Subcutaneous abdominal adipose tissue (tissue), 5 donors: Measurements from ENCODE around the gene IGF2.

ENCODE experiments used
- H3K27ac ChIP-seq: one replicate; pipeline ENCODE4 v1.7.0; 2013; ENCODE audit warnings: low read depth, mild to moderate bottlenecking, inconsistent platforms, low read length, moderate library complexity
- H3K27me3 ChIP-seq, 5 donors: one replicate each; pipeline ENCODE4 v1.7.0; 2013; ENCODE audit warnings: low read length in 5 of 5, inconsistent platforms in 1 of 5; ENCODE audit not compliant: control insufficient read depth in 5 of 5, insufficient read depth in 4 of 5
- H3K36me3 ChIP-seq, 5 donors: one replicate each; pipeline ENCODE4 v1.7.0; 2013; ENCODE audit warnings: low read length in 5 of 5; ENCODE audit not compliant: control insufficient read depth in 5 of 5, insufficient read depth in 5 of 5
- H3K4me1 ChIP-seq, 5 donors: one replicate each; pipeline ENCODE4 v1.7.0; 2013; ENCODE audit warnings: low read length in 5 of 5, mild to moderate bottlenecking in 3 of 5, moderate library complexity in 1 of 5; ENCODE audit not compliant: control insufficient read depth in 5 of 5, insufficient read depth in 5 of 5
- H3K4me3 ChIP-seq, 5 donors: one replicate each; pipeline ENCODE4 v1.7.0; 2013; ENCODE audit warnings: low read length in 5 of 5, low read depth in 1 of 5
- H3K9ac ChIP-seq, 5 donors: one replicate each; pipeline ENCODE4 v1.7.0; 2013; ENCODE audit warnings: low read length in 5 of 5, mild to moderate bottlenecking in 4 of 5, moderate library complexity in 3 of 5
- H3K9me3 ChIP-seq, 5 donors: one replicate each; pipeline ENCODE4 v1.7.0; 2013; ENCODE audit warnings: low read length in 5 of 5; ENCODE audit not compliant: control insufficient read depth in 5 of 5
- donor health status: healthy.
- donor health status: healthy.
- donor health status: healthy.
- donor health status: healthy.
- donor health status: healthy.

The IGF2 gene

GRCh38 chr11:2093575-2094353 lies 45.4 kb downstream of the IGF2 start:
- Histone ChIP-seq H3K4me3 (no peak overlapping the region), H3K27ac (no peak overlapping the region), H3K4me1 (peaks cover 10 to 47% (median 42%) of the 10 kb centered on the region in 5 donors), H3K9me3 (peaks cover 0 to 3% (median 0%) of the 10 kb centered on the region in 5 donors), H3K9ac (no peak overlapping the region), H3K27me3 (peaks cover 0 to 4% (median 0%) of the 10 kb centered on the region in 5 donors), H3K36me3 (no peaks in the 10 kb centered on the region)

GRCh38 chr11:2092956-2093412 lies 46.2 kb downstream of the IGF2 start:
- H3K27ac ChIP-seq: no peak overlapping the region
- peaks cover 0 to 3% (median 0%) of the 10 kb centered on the region in 5 donors for H3K9me3 ChIP-seq
- no peak overlapping the region for H3K9ac ChIP-seq
- H3K4me1 ChIP-seq: peaks cover 9 to 42% (median 39%) of the 10 kb centered on the region in 5 donors
- no peak overlapping the region for H3K4me3 ChIP-seq
- H3K27me3 ChIP-seq: peaks cover 0 to 4% (median 0%) of the 10 kb centered on the region in 5 donors
- H3K36me3 ChIP-seq: no peaks in the 10 kb centered on the region

GRCh38 chr11:2092464-2092910 lies 46.7 kb downstream of the IGF2 start:
- Histone ChIP-seq H3K9me3 (peaks cover 0 to 3% (median 0%) of the 10 kb centered on the region in 5 donors), H3K36me3 (no peaks in the 10 kb centered on the region), H3K4me1 (peaks cover 6 to 37% (median 34%) of the 10 kb centered on the region in 5 donors), H3K27ac (no peak overlapping the region), H3K27me3 (peaks cover 0 to 4% (median 0%) of the 10 kb centered on the region in 5 donors), H3K4me3 (no peak overlapping the region), H3K9ac (no peak overlapping the region)

GRCh38 chr11:2091786-2092463 lies 47.3 kb downstream of the IGF2 start:
- Histone ChIP-seq H3K27ac (no peak overlapping the region), H3K9ac (no peak overlapping the region), H3K4me1 (peaks cover 6 to 32% (median 29%) of the 10 kb centered on the region in 5 donors), H3K4me3 (no peak overlapping the region), H3K36me3 (no peaks in the 10 kb centered on the region), H3K9me3 (peaks cover 0 to 3% (median 0%) of the 10 kb centered on the region in 5 donors), H3K27me3 (peaks cover 0 to 4% (median 0%) of the 10 kb centered on the region in 5 donors)

- Histone ChIP-seq H3K4me3 (no peak overlapping the region), H3K36me3 (no peaks in the 10 kb centered on the region), H3K4me1 (peaks cover 4 to 25% (median 22%) of the 10 kb centered on the region in 5 donors), H3K27ac (no peak overlapping the region), H3K27me3 (peaks cover 0 to 4% (median 0%) of the 10 kb centered on the region in 5 donors), H3K9me3 (peaks cover 0 to 3% (median 0%) of the 10 kb centered on the region in 5 donors), H3K9ac (no peak overlapping the region)
Observed at GRCh38 chr11:2091112-2091746, 48.0 kb downstream of the IGF2 start.

- Histone ChIP-seq H3K27me3 (peaks cover 0 to 9% (median 0%) of the 10 kb centered on the region in 5 donors), H3K27ac (no peak overlapping the region), H3K4me3 (no peak overlapping the region), H3K4me1 (peaks cover 4 to 23% (median 21%) of the 10 kb centered on the region in 5 donors), H3K9me3 (peaks cover 0 to 3% (median 0%) of the 10 kb centered on the region in 5 donors), H3K9ac (no peak overlapping the region), H3K36me3 (no peaks in the 10 kb centered on the region)
Observed at GRCh38 chr11:2090172-2091111, 48.7 kb downstream of the IGF2 start.

GRCh38 chr11:2089536-2090165 lies 49.5 kb downstream of the IGF2 start:
- peaks cover 4 to 22% (median 21%) of the 10 kb centered on the region in 5 donors for H3K4me1 ChIP-seq
- H3K27me3 ChIP-seq: peaks cover 0 to 10% (median 6%) of the 10 kb centered on the region in 5 donors

GRCh38 chr11:2088746-2089535 lies 50.2 kb downstream of the IGF2 start:
- Histone ChIP-seq H3K27me3 (peaks cover 0 to 10% (median 6%) of the 10 kb centered on the region in 5 donors), H3K27ac (no peak overlapping the region), H3K36me3 (no peaks in the 10 kb centered on the region), H3K9me3 (peaks cover 0 to 14% (median 10%) of the 10 kb centered on the region in 5 donors), H3K4me3 (no peak overlapping the region), H3K4me1 (peaks cover under 1 to 15% (median 14%) of the 10 kb centered on the region in 5 donors), H3K9ac (no peak overlapping the region)

More at GRCh38 chr11:2089536-2090165, 49.5 kb downstream of the IGF2 start:
- Histone ChIP-seq H3K4me3 (no peak overlapping the region), H3K9ac (no peak overlapping the region), H3K27ac (no peak overlapping the region), H3K9me3 (peaks cover 0 to 7% (median 5%) of the 10 kb centered on the region in 5 donors), H3K36me3 (no peaks in the 10 kb centered on the region)
